Left forelimb (tissue), 1 donor: Measurements from ENCODE around the gene BDKRB2.

Experiments
- DNase-seq: peaks from one replicate; pipeline ENCODE4 v3.0.0-alpha.2; 2018; ENCODE audit warnings: low spot score

BDKRB2 gene

GRCh38 chr14:96204151-96205058, at the start of gene BDKRB2:
Gene BDKRB2 (plus strand): TSS chr14:96204839. CDS start chr14:96237108, 32,269 bp downstream.
- DNase-seq = peak; percentile 85

GRCh38 chr14:96154900-96155299, 49.7 kb upstream of the BDKRB2 start:
- no peak for DNase-seq

GRCh38 chr14:96156804-96157760, 47.6 kb upstream of the BDKRB2 start:
- peak; percentile 31 for DNase-seq

GRCh38 chr14:96158735-96159134, 45.9 kb upstream of the BDKRB2 start:
- DNase-seq = peak; percentile 26

GRCh38 chr14:96160076-96160912, 44.3 kb upstream of the BDKRB2 start:
- DNase-seq = no peak

- peak; percentile 25 for DNase-seq
These were observed 43.7 kb upstream of the BDKRB2 start for GRCh38 chr14:96160913-96161310.

GRCh38 chr14:96161636-96162035, 43.0 kb upstream of the BDKRB2 start:
- no peak for DNase-seq

- peak; percentile 18 for DNase-seq
These were observed 42.4 kb upstream of the BDKRB2 start for GRCh38 chr14:96162265-96162664.

- DNase-seq = peak; percentile 15
These were observed 41.9 kb upstream of the BDKRB2 start for GRCh38 chr14:96162741-96163140.

GRCh38 chr14:96164861-96165490, 39.7 kb upstream of the BDKRB2 start:
- DNase-seq = peak; percentile 14

- DNase-seq = peak; percentile 51
These were observed 38.9 kb upstream of the BDKRB2 start for GRCh38 chr14:96165493-96166436.

GRCh38 chr14:96166461-96167223, 38.0 kb upstream of the BDKRB2 start:
- peak; percentile 18 for DNase-seq

GRCh38 chr14:96167224-96168148, 37.2 kb upstream of the BDKRB2 start:
- DNase-seq = peak; percentile 38

GRCh38 chr14:96168581-96168980, 36.1 kb upstream of the BDKRB2 start:
- DNase-seq = peak; percentile 23

GRCh38 chr14:96170961-96171592, 33.6 kb upstream of the BDKRB2 start:
- DNase-seq = peak; percentile 51

- DNase-seq = peak; percentile 50
These were observed 30.8 kb upstream of the BDKRB2 start for GRCh38 chr14:96173636-96174475.

GRCh38 chr14:96176275-96176674, 28.4 kb upstream of the BDKRB2 start:
- DNase-seq = no peak
